ENCODE measurements around the gene HIBCH.
"Not testable (repeated sequence)": the region's sequence is repeated elsewhere in the genome, so short reads cannot be mapped to it uniquely, and the experiment has no call there.

DNA sequence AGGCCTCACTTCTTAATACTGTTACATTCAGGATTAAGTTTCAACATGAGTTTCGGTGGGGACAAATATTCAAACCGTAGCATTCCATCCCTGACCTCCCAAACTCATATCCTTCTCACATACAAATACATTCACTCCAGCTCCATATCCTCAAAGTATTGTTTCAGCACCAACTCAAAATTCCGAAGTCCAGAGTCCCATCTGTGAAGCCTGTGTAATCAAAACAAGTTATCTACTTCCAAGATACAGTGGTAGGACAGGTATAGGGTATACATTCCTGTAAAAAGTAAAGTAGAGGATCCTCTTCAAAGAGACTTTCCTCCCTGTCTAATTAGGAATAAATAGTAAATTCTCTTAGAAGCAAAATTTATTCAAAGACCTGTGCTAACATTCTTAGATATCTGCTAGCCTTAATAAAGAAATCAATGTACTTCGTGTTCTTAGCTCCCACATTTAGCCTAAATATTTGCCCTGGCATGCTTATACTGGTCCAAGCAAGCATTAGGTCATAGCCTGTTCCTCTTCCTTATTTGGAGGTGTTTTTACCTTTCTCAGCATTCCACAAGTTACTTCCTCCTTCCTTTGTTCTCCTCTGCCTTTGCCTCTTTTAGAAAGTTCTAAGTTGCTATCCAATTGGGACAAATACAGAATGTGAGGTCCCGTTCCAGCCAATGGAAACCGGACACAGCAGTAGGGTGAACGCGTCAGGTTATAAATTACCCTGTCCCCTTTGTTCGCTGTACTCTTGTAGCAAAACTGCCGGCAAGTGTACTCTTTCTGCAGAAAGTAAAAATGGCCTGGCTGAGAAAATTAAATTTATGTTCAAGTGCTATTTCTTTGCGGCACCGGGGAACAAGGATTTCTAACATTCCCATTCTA lies 40.1 kb downstream of the HIBCH start:
- TF ChIP-seq, protein P1, sequence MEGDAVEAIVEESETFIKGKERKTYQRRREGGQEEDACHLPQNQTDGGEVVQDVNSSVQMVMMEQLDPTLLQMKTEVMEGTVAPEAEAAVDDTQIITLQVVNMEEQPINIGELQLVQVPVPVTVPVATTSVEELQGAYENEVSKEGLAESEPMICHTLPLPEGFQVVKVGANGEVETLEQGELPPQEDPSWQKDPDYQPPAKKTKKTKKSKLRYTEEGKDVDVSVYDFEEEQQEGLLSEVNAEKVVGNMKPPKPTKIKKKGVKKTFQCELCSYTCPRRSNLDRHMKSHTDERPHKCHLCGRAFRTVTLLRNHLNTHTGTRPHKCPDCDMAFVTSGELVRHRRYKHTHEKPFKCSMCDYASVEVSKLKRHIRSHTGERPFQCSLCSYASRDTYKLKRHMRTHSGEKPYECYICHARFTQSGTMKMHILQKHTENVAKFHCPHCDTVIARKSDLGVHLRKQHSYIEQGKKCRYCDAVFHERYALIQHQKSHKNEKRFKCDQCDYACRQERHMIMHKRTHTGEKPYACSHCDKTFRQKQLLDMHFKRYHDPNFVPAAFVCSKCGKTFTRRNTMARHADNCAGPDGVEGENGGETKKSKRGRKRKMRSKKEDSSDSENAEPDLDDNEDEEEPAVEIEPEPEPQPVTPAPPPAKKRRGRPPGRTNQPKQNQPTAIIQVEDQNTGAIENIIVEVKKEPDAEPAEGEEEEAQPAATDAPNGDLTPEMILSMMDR (conservative IDR thresholded peaks at IDR 0.05; ENCODE audit: low read length): not testable (repeated sequence)
- TF ChIP-seq EZH2phosphoT487 (IDR thresholded peaks at IDR 0.05; ENCODE audit: borderline replicate concordance, low read depth, low read length): not testable (repeated sequence)
